TTC549 (cell line): ENCODE measurements around the gene TSPAN5.

ENCODE experiments used
- FAIRE-seq: peaks from 2 replicates; lab custom pipeline; 2012; peaks lifted over from hg19 to GRCh38; lab: Jason Lieb, UNC

The TSPAN5 gene

DNA sequence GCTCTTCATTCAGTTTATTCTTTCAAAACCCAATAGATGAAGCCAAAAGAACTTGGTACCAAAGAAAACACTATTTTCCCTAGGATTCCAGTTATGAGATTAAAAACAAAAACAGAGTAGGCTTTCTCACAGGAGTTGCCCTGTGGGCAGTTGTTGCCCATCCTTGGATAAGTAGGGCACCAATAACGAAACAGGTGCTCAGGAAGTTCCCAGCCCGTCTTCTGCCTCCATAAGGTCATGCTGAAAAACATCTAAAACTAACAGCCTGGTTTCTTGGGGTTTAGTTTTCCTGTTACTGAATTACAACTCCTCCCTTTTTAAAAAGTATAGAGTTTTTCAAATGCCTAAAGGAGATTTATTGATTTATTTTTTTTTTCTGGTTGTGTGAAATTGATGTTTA lies 14.7 kb downstream of the TSPAN5 start:
- FAIRE-seq, result no peak

GRCh38 chr4:98642991-98643426 lies 15.4 kb downstream of the TSPAN5 start:
- FAIRE-seq, result no peak

DNA sequence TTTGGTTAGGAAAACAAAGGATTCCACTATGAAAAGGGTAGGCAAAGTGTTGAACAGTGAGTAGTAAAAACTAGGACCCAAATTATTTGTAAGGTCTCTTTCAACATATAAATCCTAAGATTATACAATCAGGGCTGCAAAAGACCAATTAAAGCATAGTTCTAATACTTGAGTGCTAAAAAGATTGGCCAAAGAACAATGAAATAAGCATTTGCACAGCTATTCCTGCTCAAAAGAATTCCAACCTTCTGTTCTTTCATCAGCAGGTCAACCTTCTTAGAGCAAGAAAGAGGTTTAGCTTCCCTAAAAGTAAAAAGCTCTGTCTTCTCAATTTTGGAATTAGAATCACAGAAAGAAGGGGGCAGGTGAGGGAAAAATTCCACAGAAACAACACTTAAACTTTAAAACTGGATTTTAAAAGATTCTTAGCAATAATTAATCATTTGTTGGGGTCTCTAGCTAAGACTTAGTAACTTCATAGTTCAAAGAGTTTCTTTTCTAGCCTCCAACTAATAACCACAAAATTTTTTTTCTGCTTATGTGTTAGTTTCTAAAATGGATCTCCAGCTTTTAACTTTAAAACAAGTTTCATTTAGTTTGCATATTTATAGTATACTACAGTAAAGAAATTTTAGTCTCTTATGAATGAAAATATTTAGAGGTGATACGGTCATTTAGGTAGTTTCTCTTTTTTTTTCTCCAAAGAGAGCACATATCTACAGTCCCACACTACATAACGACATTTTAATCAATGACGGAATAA lies 16.3 kb downstream of the TSPAN5 start:
- no peak for FAIRE-seq

DNA sequence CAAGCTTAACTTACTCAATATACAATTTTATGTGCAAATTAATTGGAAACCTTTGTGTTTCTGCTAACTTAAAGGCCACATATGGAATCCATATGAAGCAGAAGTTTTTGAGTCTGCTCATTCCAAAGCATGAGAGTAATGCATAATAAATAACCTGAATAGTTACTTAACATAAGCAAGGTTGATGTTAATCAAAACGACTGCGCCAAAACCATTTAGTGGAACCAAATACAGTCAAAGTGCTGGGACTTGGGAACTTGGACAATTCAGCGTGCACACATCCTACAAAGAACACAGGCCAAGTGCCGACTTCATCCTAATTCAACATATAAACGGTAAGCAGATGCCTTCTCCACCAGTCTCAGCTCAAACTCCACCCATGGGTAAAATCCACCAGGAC lies 17.0 kb downstream of the TSPAN5 start:
- no peak for FAIRE-seq

DNA sequence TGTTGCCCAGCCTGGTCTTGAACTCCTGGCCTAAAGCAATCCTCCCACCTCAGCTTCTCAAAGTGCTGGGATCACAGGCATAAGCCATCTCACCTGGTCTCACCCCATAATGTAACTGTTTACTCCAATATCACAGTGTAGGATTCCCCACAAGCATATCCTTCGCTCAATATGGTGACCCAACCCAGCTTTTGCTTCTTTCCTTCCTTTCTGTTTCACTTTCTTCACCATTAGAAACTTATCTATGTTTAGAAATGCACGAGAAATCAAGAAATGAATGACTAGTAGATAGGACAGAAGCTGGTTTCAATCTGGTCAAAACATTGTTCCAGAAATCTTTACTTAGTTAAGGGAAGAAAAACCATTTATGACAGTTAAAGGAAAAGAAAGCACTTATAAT lies 18.9 kb downstream of the TSPAN5 start:
- no peak for FAIRE-seq

- FAIRE-seq, result no peak
Observed at GRCh38 chr4:98639108-98639507, 19.3 kb downstream of the TSPAN5 start.

- FAIRE-seq, result no peak
Observed at GRCh38 chr4:98638661-98639060, 19.8 kb downstream of the TSPAN5 start.

- no peak for FAIRE-seq
Observed at GRCh38 chr4:98634061-98634460, 24.4 kb downstream of the TSPAN5 start.

DNA sequence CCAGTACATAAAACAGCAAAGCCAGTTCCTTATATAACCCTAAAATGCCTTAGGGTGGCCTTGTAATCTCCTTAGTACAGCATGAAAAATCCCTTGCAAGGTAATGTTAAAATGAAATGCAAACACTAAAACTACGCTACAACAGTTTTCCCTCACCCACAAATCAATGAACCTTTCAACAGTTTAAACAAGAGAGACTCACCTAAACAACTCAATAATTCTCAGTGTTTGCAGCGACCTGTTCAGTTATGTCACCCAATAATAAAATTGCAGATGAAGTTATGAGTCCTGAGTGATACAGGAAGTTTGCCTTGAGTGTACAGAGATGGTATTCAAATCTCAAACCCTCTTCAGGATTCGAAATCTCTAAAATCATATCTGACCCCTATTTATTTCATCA lies 25.3 kb downstream of the TSPAN5 start:
- FAIRE-seq, result no peak

GRCh38 chr4:98632258-98632657 lies 26.2 kb downstream of the TSPAN5 start:
- FAIRE-seq, result no peak

DNA sequence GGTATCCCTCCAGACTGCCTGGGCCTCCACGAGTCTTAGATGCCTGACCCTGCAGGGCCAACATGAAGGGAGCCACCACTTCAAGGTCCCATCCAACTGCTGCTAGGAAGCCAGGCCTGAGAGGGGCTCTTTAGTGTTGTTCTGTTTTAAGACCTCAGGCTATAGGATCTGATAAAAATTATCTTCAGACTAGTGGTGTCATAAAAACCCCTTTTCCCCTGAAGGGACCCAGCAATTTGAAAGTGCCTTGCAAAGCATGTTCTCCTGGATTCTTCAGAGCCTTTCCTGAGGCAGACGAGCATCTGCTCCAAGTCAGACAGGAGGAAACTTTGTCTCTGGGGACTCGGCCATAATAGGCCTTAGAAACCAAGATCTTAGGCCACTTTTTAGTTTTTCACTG lies 26.9 kb downstream of the TSPAN5 start:
- FAIRE-seq, result no peak

DNA sequence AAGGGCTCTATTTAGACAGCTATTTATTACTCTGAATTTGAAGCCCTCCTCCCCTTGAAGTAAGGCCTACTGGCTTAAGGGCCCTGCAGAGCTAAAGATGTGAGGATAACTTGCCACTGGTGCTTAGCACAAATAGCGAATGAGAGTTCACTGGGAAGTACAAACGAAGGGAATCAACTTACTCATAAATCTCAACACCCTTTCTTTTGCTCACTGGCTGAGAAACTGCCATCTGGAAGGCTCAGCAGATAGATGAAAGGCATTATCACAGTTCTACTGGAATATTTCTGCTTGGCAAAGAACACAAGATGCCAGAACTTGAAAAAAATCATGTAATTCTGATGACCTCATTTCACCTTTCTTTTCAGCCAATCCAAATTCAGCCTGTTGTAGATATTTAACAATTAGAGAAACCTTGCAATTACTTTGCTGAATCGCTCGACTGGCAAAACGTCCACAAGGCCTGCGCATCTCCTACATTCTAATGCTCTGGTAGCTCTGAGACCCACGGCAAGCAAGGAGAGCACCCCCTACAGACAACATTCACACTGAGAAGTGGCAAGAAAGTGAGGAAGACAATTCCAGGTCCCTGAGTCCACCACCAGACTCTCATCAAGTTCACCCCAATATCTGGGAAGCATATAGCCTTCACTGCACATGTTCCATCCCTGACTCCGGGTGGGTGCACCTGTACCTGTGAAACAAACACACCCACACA lies 27.5 kb downstream of the TSPAN5 start:
- FAIRE-seq, result no peak

DNA sequence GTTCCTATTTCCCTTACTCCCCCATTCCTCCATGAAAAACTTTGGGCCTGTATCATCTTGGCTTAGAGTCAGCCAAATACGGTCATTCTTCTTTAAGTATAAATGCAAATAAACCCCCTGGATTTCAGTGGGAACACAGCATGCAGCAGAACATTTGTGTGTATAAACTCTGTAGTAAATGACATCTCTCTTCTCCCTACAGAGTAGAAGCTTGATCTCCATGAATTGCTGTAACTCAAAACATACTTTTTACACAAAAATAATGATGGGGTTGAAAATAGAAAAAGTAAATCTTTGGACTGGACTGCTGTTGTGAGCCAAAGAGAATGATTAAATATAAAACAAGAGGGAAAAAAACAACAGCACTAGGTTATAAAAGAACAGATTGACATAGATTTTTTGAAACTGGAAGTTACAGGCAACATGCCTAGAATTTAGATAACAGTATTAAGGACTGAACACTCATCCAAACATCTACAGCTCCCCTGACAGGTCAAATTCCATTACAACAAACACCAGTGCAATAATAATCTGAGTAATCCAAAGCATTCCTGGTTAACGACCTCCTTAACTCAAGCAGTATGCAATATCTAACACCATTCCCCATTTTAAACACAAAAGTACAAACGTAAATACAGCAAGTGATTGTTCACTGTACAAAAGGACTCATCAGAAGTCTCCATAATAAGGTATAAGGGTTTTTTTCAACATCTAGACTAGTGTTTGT lies 30.7 kb downstream of the TSPAN5 start:
- FAIRE-seq, result no peak

GRCh38 chr4:98626350-98626749 lies 32.1 kb downstream of the TSPAN5 start:
- no peak for FAIRE-seq

DNA sequence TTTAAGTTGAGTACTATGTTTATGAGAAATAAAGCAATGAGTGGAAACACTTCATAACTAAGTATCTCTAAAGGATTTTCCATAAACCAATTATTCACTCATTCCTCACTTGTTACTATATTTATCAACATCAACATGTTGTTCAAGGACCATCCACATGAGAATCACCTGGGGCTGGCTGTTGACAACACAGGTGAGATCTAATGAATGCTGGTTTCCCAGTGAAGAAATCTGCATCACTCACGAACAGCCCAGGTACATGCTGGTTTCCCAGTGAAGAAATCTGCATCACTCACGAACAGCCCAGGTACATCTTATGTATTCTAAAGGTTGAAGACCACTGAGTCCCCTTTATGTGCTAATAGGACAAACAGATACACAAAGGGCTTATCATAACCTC lies 32.5 kb downstream of the TSPAN5 start:
- no peak for FAIRE-seq

DNA sequence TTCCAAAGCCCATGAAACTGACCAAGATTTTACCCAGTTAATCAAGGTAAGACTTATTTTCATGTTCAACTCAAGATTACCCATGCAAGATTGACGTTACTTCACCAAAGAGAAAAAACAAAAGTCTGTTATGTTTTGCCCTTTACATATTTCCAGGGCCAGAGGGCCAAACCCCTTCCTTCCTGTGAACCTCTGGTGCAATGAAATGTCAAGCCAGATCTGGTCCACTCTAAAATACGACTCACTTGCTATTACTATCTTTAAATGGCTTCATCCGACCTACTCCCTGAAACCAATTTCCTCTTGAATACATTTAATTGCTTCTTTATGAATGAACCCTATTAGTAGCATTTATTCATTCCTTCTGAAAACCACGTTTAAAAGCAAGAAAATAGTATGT lies 33.0 kb downstream of the TSPAN5 start:
- FAIRE-seq, result no peak

DNA sequence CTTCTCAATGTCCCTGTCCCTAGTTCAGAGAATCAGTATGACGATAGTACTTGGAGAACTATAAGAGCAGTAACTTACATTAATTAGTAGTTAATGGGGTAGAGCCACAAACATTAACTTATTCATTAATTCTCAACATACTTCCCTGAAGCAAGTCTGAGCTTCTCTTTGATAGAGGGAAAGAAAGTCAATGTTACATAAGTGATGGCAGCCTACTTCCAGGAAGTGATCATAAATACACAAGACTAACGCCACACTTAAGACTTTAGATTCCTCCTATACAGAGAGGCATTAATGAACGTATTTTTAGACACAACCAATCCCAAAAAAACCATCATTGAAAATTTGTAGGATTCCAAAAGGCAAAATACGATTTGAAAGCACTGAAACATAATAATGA lies 33.8 kb downstream of the TSPAN5 start:
- FAIRE-seq, result no peak

DNA sequence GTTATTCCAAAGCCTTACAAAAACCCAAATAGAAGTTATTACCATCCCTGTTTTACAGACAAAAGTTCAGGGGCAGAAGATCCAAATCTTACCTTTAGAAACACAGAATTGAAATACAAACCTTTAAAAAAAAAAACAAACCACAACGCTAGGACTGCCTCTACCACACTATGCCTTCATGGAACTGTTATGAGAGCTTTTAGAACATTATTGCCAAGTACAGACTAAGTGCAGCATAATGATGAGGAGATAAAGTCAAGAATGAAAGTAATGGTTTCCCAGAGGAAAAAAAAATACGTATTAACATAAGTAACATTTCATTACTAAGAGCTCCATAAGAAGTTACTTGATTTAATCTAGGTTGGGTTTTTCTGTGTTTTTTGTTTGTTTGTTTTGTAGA lies 34.3 kb downstream of the TSPAN5 start:
- FAIRE-seq, result no peak

DNA sequence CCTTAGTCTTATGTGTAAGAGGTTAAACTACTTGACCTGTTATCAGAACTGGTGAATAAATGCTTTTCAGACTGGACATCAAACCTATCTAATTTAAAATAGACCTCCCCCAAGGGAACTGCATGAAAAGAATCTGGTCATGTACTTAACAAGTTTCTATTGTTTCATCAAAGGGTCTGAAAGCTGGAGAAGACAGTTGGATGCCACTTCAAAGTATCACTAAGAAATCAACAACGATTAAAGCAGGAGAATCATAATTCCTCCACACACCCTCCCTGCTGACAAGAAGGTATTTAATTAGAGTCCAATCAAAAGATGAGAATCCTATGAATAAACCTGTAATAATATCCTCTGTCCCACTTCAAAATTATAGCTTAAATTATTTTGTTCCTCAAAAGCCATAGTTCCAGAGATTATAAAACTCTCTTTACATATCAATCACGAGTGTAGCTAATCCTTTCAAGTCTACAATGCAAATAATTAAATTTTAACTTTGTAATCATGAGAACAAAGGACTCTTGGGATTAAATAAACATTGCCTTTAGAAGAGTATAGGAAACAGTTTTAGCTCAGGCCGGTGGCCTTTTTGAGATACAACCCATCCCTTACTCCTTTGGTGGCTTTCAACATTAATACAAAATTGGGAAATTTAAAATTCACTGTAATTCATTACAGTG lies 35.1 kb downstream of the TSPAN5 start:
- no peak for FAIRE-seq

DNA sequence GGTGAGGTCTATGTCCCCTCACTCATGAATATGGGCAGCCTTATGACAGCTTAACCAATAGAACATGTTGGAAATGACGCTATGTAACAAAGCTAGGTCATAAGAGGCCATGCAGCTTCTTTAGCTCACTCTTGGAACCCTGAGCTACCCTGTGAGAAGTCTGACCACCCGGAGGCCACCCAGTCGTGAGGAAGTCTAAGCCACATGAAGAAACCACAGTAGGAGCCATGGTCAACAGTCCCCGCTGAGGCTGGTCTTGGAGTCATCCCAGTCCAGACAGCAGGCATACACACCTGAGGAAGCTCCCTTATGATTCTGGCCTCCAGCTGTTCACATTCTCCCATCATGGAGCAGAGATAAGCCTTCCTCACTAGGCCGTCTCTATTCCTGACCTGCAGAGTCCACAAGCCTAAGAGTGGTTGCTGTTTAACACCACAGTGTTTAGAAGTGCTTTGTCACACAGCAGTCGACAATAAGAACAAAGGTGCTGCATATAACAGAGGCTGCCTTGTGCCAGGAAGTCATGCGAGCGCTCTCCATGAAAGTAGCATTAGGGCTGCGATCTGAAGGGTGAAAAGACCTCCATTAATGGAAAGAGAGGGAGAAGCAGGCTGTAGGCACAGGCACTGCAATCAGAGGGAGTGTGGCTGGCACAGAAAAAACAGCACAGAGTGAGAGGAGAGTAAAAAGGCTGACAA lies 38.2 kb downstream of the TSPAN5 start:
- FAIRE-seq, result no peak

DNA sequence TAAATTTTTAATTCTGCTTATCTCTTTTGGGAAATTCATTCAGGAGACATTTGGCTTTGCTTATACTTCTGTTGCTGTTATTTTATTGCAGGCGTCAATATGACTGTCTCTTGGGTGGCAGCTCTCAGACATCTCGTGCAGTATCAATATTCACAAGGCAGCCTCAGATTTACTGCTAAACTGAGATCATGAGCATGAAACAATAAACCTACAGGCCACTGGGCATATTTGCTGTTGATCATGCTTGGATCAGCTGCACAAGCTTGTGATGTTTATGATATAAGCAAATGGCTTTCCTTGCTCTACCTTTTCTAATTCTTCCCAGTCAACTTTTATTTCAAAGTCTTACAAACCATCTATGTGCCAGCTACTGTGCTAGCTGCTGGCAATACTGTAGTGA lies 39.2 kb downstream of the TSPAN5 start:
- FAIRE-seq, result no peak

- FAIRE-seq, result no peak
Observed at GRCh38 chr4:98618680-98619079, 39.7 kb downstream of the TSPAN5 start.
